HG03196 (cell line): ENCODE results near the gene MYO1H.
"Not testable (repeated sequence)": the region's sequence is repeated elsewhere in the genome, so short reads cannot be mapped to it uniquely, and the experiment has no call there.

Experiments
- ATAC-seq: cut with Tn5 transposase; IDR thresholded peaks from one replicate; pipeline ENCODE4 v1.9.1; 2021; ENCODE audit not compliant: unreplicated experiment

MYO1H gene

GRCh38 chr12:109394891-109395290 lies 47.2 kb downstream of the MYO1H start:
- ATAC-seq, result no peak

- ATAC-seq, result not testable (repeated sequence)
Observed at GRCh38 chr12:109404841-109405240, 57.1 kb downstream of the MYO1H start.

GRCh38 chr12:109406147-109406546 lies 58.4 kb downstream of the MYO1H start:
- ATAC-seq, result not testable (repeated sequence)

- ATAC-seq, result no peak
Observed at GRCh38 chr12:109418848-109419480, 71.3 kb downstream of the MYO1H start.

GRCh38 chr12:109421355-109422087 lies 73.8 kb downstream of the MYO1H start:
- ATAC-seq, result no peak

- no peak for ATAC-seq
Observed at GRCh38 chr12:109422251-109422650, 74.6 kb downstream of the MYO1H start.

GRCh38 chr12:109423392-109423791 lies 75.7 kb downstream of the MYO1H start:
- ATAC-seq, result no peak

- ATAC-seq, result no peak
Observed at GRCh38 chr12:109428037-109428629, 80.4 kb downstream of the MYO1H start.

- ATAC-seq, result not testable (repeated sequence)
Observed at GRCh38 chr12:109428804-109429203, 81.1 kb downstream of the MYO1H start.

- ATAC-seq, result no peak
Observed at GRCh38 chr12:109430244-109430643, 82.5 kb downstream of the MYO1H start.

GRCh38 chr12:109432431-109432830 lies 84.7 kb downstream of the MYO1H start:
- ATAC-seq, result no peak

- ATAC-seq, result no peak
Observed at GRCh38 chr12:109432842-109433304, 85.2 kb downstream of the MYO1H start.

GRCh38 chr12:109433618-109434017 lies 85.9 kb downstream of the MYO1H start:
- no peak for ATAC-seq

- ATAC-seq, result no peak
Observed at GRCh38 chr12:109434582-109434981, 86.9 kb downstream of the MYO1H start.

GRCh38 chr12:109435428-109436187 lies 87.9 kb downstream of the MYO1H start:
- ATAC-seq, result no peak

GRCh38 chr12:109436188-109436560 lies 88.5 kb downstream of the MYO1H start:
- ATAC-seq, result no peak

GRCh38 chr12:109439181-109439580 lies 91.5 kb downstream of the MYO1H start:
- ATAC-seq, result no peak

- not testable (repeated sequence) for ATAC-seq
Observed at GRCh38 chr12:109439951-109440350, 92.3 kb downstream of the MYO1H start.

- ATAC-seq, result no peak
Observed at GRCh38 chr12:109440851-109441490, 93.3 kb downstream of the MYO1H start.

- no peak for ATAC-seq
Observed at GRCh38 chr12:109443794-109444193, 96.1 kb downstream of the MYO1H start.

- ATAC-seq, result no peak
Observed at GRCh38 chr12:109444259-109444658, 96.6 kb downstream of the MYO1H start.
